HepG2 (cell line): ENCODE measurements around the gene SLC2A11. TPM values are rescaled to one million over a fixed set of nuclear protein-coding genes. Genes with fewer than 3 reads are reported as not detected.
A peak's percentile ranks its signal among the peaks of the same experiment; 100 is the strongest.

ENCODE experiments used
- ATAC-seq: fragments of 200-7000 bp; cut with Tn5 transposase; 3 replicates; pipeline ENCODE4 v1.9.1; 2020; ENCODE audit warnings: mild to moderate bottlenecking, moderate library complexity
- BruUV-seq: library from RNA; stranded (reverse); fragments of 400-500 nt; replicated peaks from 2 replicates; lab custom pipeline; 2021; lab: Mats Ljungman, UMichigan
- CTCF ChIA-PET: fragments of 300-600 bp; formaldehyde crosslinking; extraction: SDS; loops from one replicate; lab custom pipeline; 2021; ENCODE audit warnings: low total read pairs, inconsistent platforms, low intra/inter-chr PET ratio; lab: Yijun Ruan, JAX
- POLR2A ChIA-PET: fragments of 350-600 bp; sonication (Branson Sonifier 250); formaldehyde crosslinking; loops from one replicate; lab custom pipeline; 2020; ENCODE audit warnings: antibody characterized with exemption, inconsistent platforms; lab: Yijun Ruan, JAX
- DNase-seq: peaks from one replicate; pipeline ENCODE4 v3.0.0-alpha.2; 2015; ENCODE audit warnings: low spot score
- FAIRE-seq: peaks from 3 replicates; lab custom pipeline; 2011; peaks lifted over from hg19 to GRCh38; lab: Jason Lieb, UNC
- H2AFZ ChIP-seq: one replicate; pipeline ENCODE4 v1.6.1; 2011; ENCODE audit warnings: low read length, inconsistent platforms
- H3K27ac ChIP-seq: fragments of 300-600 bp; 3 replicates; pipeline ENCODE4 v1.8.0; 2011; ENCODE audit warnings: mixed run types, mild to moderate bottlenecking, mixed read lengths, low read length, inconsistent platforms; ENCODE audit not compliant: insufficient read depth; ENCODE audit errors: extremely low read length
- H3K27me3 ChIP-seq, 2 experiments: fragments of 200-600 bp in 1 of 2; 2 replicates in 1 of 2; 3 replicates in 1 of 2; pipeline versions ENCODE4 v1.6.0 to v1.8.0; 2011; ENCODE audit warnings: low read length in 2 of 2, mild to moderate bottlenecking in 2 of 2, moderate library complexity in 2 of 2, inconsistent platforms in 1 of 2; ENCODE audit not compliant: insufficient read depth in 2 of 2, control insufficient read depth in 1 of 2
- H3K36me3 ChIP-seq, 2 experiments: fragments of 200-600 bp in 1 of 2; replicated peaks in 1 of 2; 2 replicates in 1 of 2; 3 replicates in 1 of 2; pipeline versions ENCODE4 v1.5.1 to v1.8.0; 2011; ENCODE audit warnings: low read length in 2 of 2, inconsistent platforms in 1 of 2; ENCODE audit not compliant: insufficient read depth in 2 of 2, control insufficient read depth in 1 of 2
- H3K4me1 ChIP-seq: 2 replicates; pipeline ENCODE4 v1.5.1; 2012; ENCODE audit warnings: low read length, inconsistent platforms; ENCODE audit not compliant: insufficient read depth
- H3K4me2 ChIP-seq: 2 replicates; pipeline ENCODE4 v1.6.0; 2011; ENCODE audit warnings: low read depth, low read length, inconsistent platforms
- H3K4me3 ChIP-seq, 3 experiments: fragments of 200-600 bp in 1 of 3; sonication (generic), shearing (Covaris generic) in 1 of 3; replicated peaks in 1 of 3; 2 replicates each; pipeline ENCODE4 v1.5.1; 2011 to 2016; ENCODE audit warnings: low read length in 3 of 3, inconsistent platforms in 2 of 3, low read depth in 2 of 3, mild to moderate bottlenecking in 2 of 3, control low read depth in 1 of 3, mixed read lengths in 1 of 3; ENCODE audit not compliant: insufficient read depth in 1 of 3
- H3K79me2 ChIP-seq: one replicate; pipeline ENCODE4 v1.6.1; 2011; ENCODE audit warnings: low read length, inconsistent platforms; ENCODE audit not compliant: insufficient read depth
- H3K9ac ChIP-seq: 2 replicates; pipeline ENCODE4 v1.6.0; 2011; ENCODE audit warnings: mild to moderate bottlenecking, low read depth, low read length, inconsistent platforms; ENCODE audit not compliant: insufficient read depth
- H3K9me3 ChIP-seq: 2 replicates; pipeline ENCODE4 v1.5.1; 2012; ENCODE audit warnings: mild to moderate bottlenecking, low read length
- H4K20me1 ChIP-seq: 2 replicates; pipeline ENCODE4 v1.6.0; 2011; ENCODE audit warnings: inconsistent platforms, mild to moderate bottlenecking, low read length, moderate library complexity; ENCODE audit not compliant: insufficient read depth
- CCDC6 ChIP-seq: sonication (generic); formaldehyde crosslinking; IDR thresholded peaks from 2 replicates; pipeline ENCODE4 v1.8.1; 2022; ENCODE audit warnings: mild to moderate bottlenecking, missing genetic modification reagents, moderate library complexity
- FOXO1 ChIP-seq: sonication (generic); formaldehyde crosslinking; IDR thresholded peaks from 2 replicates; pipeline ENCODE4 v1.4.0; 2020; ENCODE audit warnings: missing genetic modification reagents
- FOXO4 ChIP-seq: sonication (generic); formaldehyde crosslinking; conservative IDR thresholded peaks from 2 replicates; pipeline ENCODE4 v1.8.1; 2023; ENCODE audit warnings: missing genetic modification reagents
- STAT5B ChIP-seq: sonication (generic); formaldehyde crosslinking; IDR thresholded peaks from 2 replicates; pipeline ENCODE4 v1.4.0; 2020; ENCODE audit warnings: missing genetic modification reagents
- ZNF138 ChIP-seq: sonication (generic); formaldehyde crosslinking; IDR thresholded peaks from 2 replicates; pipeline ENCODE4 v1.5.0; 2020; ENCODE audit warnings: mild to moderate bottlenecking, low read depth, missing genetic modification reagents
- ZNF329 ChIP-seq: sonication (generic); formaldehyde crosslinking; IDR thresholded peaks from 2 replicates; pipeline ENCODE4 v1.9.0; 2021; ENCODE audit warnings: low read depth, mild to moderate bottlenecking, missing genetic modification reagents
- WGBS: methylation state at CpG from one replicate; pipeline ENCODE4 v1.1.6; 2017; ENCODE audit warnings: low lambda C conversion rate; 5-methylcytosine and 5-hydroxymethylcytosine counted together
- in situ Hi-C: cut with HindIII; loops from 2 replicates; pipeline ENCODE4 v1.10.0; 2017; ENCODE audit warnings: low pct_unique_long_range_greater_than_20kb; ENCODE audit not compliant: extremely low pct_ligation_motif_present
- intact Hi-C: fragments of 100-400 bp; cut with micrococcal nuclease; formaldehyde crosslinking; loops from one replicate; pipeline ENCODE4 v1.10.0; 2022; ENCODE audit not compliant: unreplicated experiment
- polyA plus RNA-seq, 8 experiments: library from polyadenylated mRNA; depleted of rRNA in 3 of 8; stranded (reverse) in 7 of 8; unstranded in 1 of 8; fragments of >200 nt; fragmentation: Illumina TruSeq in 4 of 8; extraction: Trizol in 4 of 8; gene quantifications; 2 replicates each; pipeline versions ENCODE4 v1.2.1 to v1.2.3, GENCODE V29; 2011 to 2016; ENCODE audit warnings: low read depth in 4 of 8, missing spikeins in 1 of 8, mixed read lengths in 1 of 8; ENCODE audit not compliant: insufficient read depth in 1 of 8
- total RNA-seq, 5 experiments: library from RNA; depleted of rRNA; stranded (reverse); fragments of >200 nt; fragmentation: Illumina TruSeq; extraction: Trizol; gene quantifications; 2 replicates each; pipeline ENCODE4 v1.2.3, GENCODE V29; 2016; ENCODE audit warnings: low read depth in 1 of 5
- TF ChIP-seq, protein P1 (sequence below): sonication (generic); formaldehyde crosslinking; IDR thresholded peaks from 2 replicates; pipeline ENCODE4 v1.8.1; 2023; ENCODE audit warnings: mild to moderate bottlenecking, moderate library complexity, missing genetic modification reagents

SLC2A11 gene
- total and polyA plus RNA-seq, 2 of the 13 experiments (the other 11 are each of a cell fraction or from before 2014, with no cell fraction given) = 15.2 to 15.4 TPM

DNA sequence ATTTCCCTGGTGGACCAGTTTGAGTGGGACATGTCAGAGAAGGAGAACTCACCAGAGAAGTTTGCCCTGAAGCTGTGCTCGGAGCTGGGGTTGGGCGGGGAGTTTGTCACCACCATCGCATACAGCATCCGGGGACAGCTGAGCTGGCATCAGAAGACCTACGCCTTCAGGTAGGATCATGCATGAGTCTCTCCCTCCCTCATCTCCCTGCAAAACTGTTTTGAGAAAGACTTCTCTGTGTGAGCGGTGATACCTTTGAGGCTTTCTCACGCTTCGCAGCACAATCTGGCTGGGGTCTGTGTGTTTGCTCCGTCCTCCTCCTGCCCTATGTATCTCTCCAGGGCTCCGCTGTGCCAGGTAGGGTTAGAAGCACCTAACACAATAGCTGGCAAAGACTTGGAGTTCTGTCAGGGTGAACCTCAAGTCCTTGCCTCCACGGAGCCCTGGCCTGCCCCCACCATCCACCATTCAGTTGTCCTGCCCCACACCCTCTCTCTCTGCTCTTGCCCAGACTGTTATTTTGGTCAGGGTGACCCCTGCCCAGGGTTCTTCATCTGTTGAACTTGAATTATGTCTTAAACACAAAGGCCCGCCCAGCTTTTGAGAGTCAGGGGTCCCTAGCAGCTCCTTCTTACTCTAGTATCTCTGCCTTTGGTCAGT lies 32.3 kb upstream of the SLC2A11 start:
- ATAC-seq = no peak
- ChIA-PET CTCF (no interaction called here), POLR2A (interaction anchor here (0.7 kb wide), 1 partner anchor 55 kb away, joined by 3 read pairs; no protein-coding TSS in a partner anchor)
- Histone ChIP-seq H4K20me1 (no peaks in the 10 kb centered on the region), H3K4me1 (peaks cover 24% of the 10 kb centered on the region), H3K27me3 (no peaks in the 10 kb centered on the region), H3K4me3 (no peak overlapping the region), H3K36me3 (peaks cover 60 to 83% of the 10 kb centered on the region in 2 experiments), H3K9ac (no peak overlapping the region), H3K4me2 (no peak overlapping the region), H3K9me3 (no peaks in the 10 kb centered on the region), H3K79me2 (no peaks in the 10 kb centered on the region), H3K27ac (peak overlapping the region; percentile 46), H2AFZ (no peak overlapping the region)
- in situ Hi-C loops = loop anchor here (25.0 kb wide), 1 partner anchor 213 kb away; no protein-coding TSS in a partner anchor
- no peak for FAIRE-seq
- TF ChIP-seq ZNF138 (CRISPR knock-in tag) (no peak), CCDC6 (CRISPR knock-in tag) (no peak), ZNF329 (no peak), FOXO4 (CRISPR knock-in tag) (0 out of 2 replicates have a peak, but pooled peaks have one; percentile 48), STAT5B (no peak), FOXO1 (CRISPR knock-in tag) (no peak)
- TF ChIP-seq, protein P1, sequence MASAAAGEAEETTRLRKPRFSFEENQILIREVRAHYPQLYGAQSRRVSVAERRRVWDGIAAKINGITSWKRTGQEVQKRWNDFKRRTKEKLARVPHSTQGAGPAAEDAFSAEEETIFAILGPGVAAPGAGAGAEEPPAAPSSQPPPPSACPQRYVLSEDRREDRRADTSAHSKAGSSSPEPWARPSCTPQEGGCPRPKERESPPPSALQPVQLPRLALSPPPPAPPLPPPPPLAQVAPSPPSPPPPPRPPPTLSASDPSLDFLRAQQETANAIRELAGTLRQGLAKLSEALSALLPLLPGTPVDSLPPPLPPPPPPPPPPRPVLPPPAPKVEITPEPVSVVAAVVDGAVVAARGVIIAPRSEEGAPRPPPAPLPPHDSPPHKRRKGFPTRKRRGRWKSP (CRISPR knock-in tag) = no peak
- 99% methylated on average over 12 of the region's 12 CpGs for WGBS
- no TSS peak for BruUV-seq
- intact Hi-C loops = no loop called here
- no peak for DNase-seq
